H1 (cell line): ENCODE measurements around the gene WSCD2. TPM values are rescaled to one million over a fixed set of nuclear protein-coding genes. Genes with fewer than 3 reads are reported as not detected.

ENCODE experiments used
- CTCF ChIA-PET: fragments of 300-600 bp; sonication (Branson Sonifier 250); formaldehyde crosslinking; loops from one replicate; lab custom pipeline; 2021; ENCODE audit not compliant: partially characterized antibody; lab: Charles Lee
- POLR2A ChIA-PET: fragments of 300-600 bp; sonication (Branson Sonifier 250); formaldehyde crosslinking; loops from one replicate; lab custom pipeline; 2021; ENCODE audit warnings: inconsistent platforms; ENCODE audit not compliant: partially characterized antibody; lab: Charles Lee
- DNase-seq, 2 experiments: peaks; one replicate each; pipeline versions ENCODE4 v3.0.0 to v3.0.0-alpha.2; 2010 to 2022; ENCODE audit warnings: low spot score in 2 of 2, low read depth in 1 of 2, mixed read lengths in 1 of 2
- FAIRE-seq: peaks from 2 replicates; lab custom pipeline; 2011; peaks lifted over from hg19 to GRCh38; lab: Jason Lieb, UNC
- H2AFZ ChIP-seq: 2 replicates; pipeline ENCODE4 v1.8.1; 2012; ENCODE audit warnings: low read length, inconsistent platforms
- H2AK5ac ChIP-seq: 2 replicates; pipeline ENCODE4 v1.6.1; 2013; ENCODE audit warnings: low read depth, low read length
- H2BK120ac ChIP-seq: replicated peaks from 2 replicates; pipeline ENCODE3; 2013; ENCODE audit warnings: low read depth, low read length, inconsistent platforms
- H2BK12ac ChIP-seq: 2 replicates; pipeline ENCODE4 v1.6.1; 2013; ENCODE audit warnings: low read depth, low read length
- H2BK15ac ChIP-seq: 2 replicates; pipeline ENCODE4 v1.6.1; 2013; ENCODE audit warnings: low read length
- H2BK20ac ChIP-seq: 2 replicates; pipeline ENCODE4 v1.6.1; 2013; ENCODE audit warnings: low read length
- H2BK5ac ChIP-seq: 2 replicates; pipeline ENCODE4 v1.6.1; 2013; ENCODE audit warnings: low read depth, low read length
- H3K14ac ChIP-seq: 2 replicates; pipeline ENCODE4 v1.6.1; 2013; ENCODE audit warnings: inconsistent platforms; ENCODE audit not compliant: insufficient read length
- H3K18ac ChIP-seq: 2 replicates; pipeline ENCODE4 v1.6.1; 2013; ENCODE audit warnings: low read length; ENCODE audit errors: extremely low read depth
- H3K23ac ChIP-seq: 2 replicates; pipeline ENCODE4 v1.6.1; 2013; ENCODE audit warnings: inconsistent platforms; ENCODE audit not compliant: insufficient read length
- H3K23me2 ChIP-seq: 2 replicates; pipeline ENCODE4 v1.6.1; 2013; ENCODE audit warnings: low read depth, low read length
- H3K27ac ChIP-seq: 2 replicates; pipeline ENCODE4 v1.6.1; 2011; ENCODE audit warnings: low read depth, low read length, inconsistent platforms
- H3K27me3 ChIP-seq, 4 experiments: replicated peaks in 1 of 4; 1 replicate in 1 of 4; 2 replicates in 3 of 4; pipeline versions ENCODE4 v1.6.1 to v1.8.1; 2011 to 2013; ENCODE audit warnings: low read length in 3 of 4, mild to moderate bottlenecking in 3 of 4, inconsistent platforms in 2 of 4, mixed read lengths in 2 of 4, moderate library complexity in 1 of 4; ENCODE audit not compliant: control insufficient read depth in 3 of 4, insufficient read depth in 3 of 4; ENCODE audit errors: extremely low read depth in 1 of 4
- H3K36me3 ChIP-seq, 4 experiments: 2 replicates each; pipeline versions ENCODE4 v1.6.1 to v1.8.1; 2011 to 2013; ENCODE audit warnings: mild to moderate bottlenecking in 4 of 4, low read length in 3 of 4, moderate library complexity in 2 of 4, control low read depth in 1 of 4, inconsistent platforms in 1 of 4; ENCODE audit not compliant: insufficient read depth in 4 of 4, control insufficient read depth in 2 of 4
- H3K4ac ChIP-seq: replicated peaks from 2 replicates; pipeline ENCODE3; 2013; ENCODE audit warnings: low read length, low read depth, mixed read lengths, inconsistent platforms; ENCODE audit not compliant: insufficient read length
- H3K4me1 ChIP-seq, 4 experiments: replicated peaks in 1 of 4; 1 replicate in 1 of 4; 2 replicates in 3 of 4; pipeline versions ENCODE4 v1.6.1 to v1.8.1; 2011 to 2013; ENCODE audit warnings: low read length in 3 of 4, inconsistent platforms in 2 of 4, mixed read lengths in 1 of 4; ENCODE audit not compliant: insufficient read depth in 4 of 4, control insufficient read depth in 3 of 4
- H3K4me2 ChIP-seq, 2 experiments: 2 replicates each; pipeline versions ENCODE4 v1.6.1 to v1.8.1; 2011 to 2013; ENCODE audit warnings: low read depth in 2 of 2, low read length in 2 of 2, control low read depth in 1 of 2, inconsistent platforms in 1 of 2, mild to moderate bottlenecking in 1 of 2; ENCODE audit not compliant: insufficient read depth in 1 of 2
- H3K4me3 ChIP-seq, 4 experiments: fragments of 200-600, 300-600 bp in 1 of 4; sonication (generic), shearing (Covaris generic), sonication (Bioruptor Twin) in 1 of 4; 2 replicates each; pipeline versions ENCODE4 v1.5.1 to v1.8.1; 2011 to 2016; ENCODE audit warnings: low read length in 4 of 4, low read depth in 3 of 4, control low read depth in 2 of 4, inconsistent platforms in 2 of 4, mild to moderate bottlenecking in 2 of 4, mixed read lengths in 1 of 4, moderate library complexity in 1 of 4; ENCODE audit not compliant: insufficient read depth in 2 of 4; ENCODE audit errors: extremely low read depth in 1 of 4
- H3K56ac ChIP-seq: replicated peaks from 2 replicates; pipeline ENCODE3; 2013; ENCODE audit warnings: low read depth, mild to moderate bottlenecking, mixed read lengths, low read length, inconsistent platforms; ENCODE audit not compliant: insufficient read length
- H3K79me1 ChIP-seq: 2 replicates; pipeline ENCODE4 v1.6.1; 2013; ENCODE audit warnings: low read depth, low read length, control low read depth
- H3K79me2 ChIP-seq, 2 experiments: 2 replicates each; pipeline versions ENCODE4 v1.6.1 to v1.8.1; 2012 to 2013; ENCODE audit warnings: low read length in 2 of 2, mild to moderate bottlenecking in 2 of 2, inconsistent platforms in 1 of 2; ENCODE audit not compliant: insufficient read depth in 2 of 2, control insufficient read depth in 1 of 2
- H3K9ac ChIP-seq, 4 experiments: replicated peaks in 1 of 4; 1 replicate in 1 of 4; 2 replicates in 3 of 4; pipeline versions ENCODE4 v1.6.1 to v1.8.1; 2011 to 2013; ENCODE audit warnings: low read depth in 3 of 4, low read length in 3 of 4, control low read depth in 2 of 4, mild to moderate bottlenecking in 2 of 4, moderate library complexity in 2 of 4, inconsistent platforms in 1 of 4; ENCODE audit errors: extremely low read depth in 1 of 4
- H3K9me3 ChIP-seq, 2 experiments: 2 replicates each; pipeline versions ENCODE4 v1.6.1 to v1.8.1; 2012 to 2013; ENCODE audit warnings: mild to moderate bottlenecking in 2 of 2, moderate library complexity in 2 of 2, control low read depth in 1 of 2, inconsistent platforms in 1 of 2, low read depth in 1 of 2, low read length in 1 of 2, mixed read lengths in 1 of 2; ENCODE audit not compliant: insufficient read depth in 2 of 2
- H4K20me1 ChIP-seq, 2 experiments: replicated peaks in 1 of 2; 2 replicates each; pipeline versions ENCODE3 to v1.8.1; 2011 to 2013; ENCODE audit warnings: inconsistent platforms in 2 of 2, low read length in 2 of 2, mild to moderate bottlenecking in 1 of 2; ENCODE audit not compliant: insufficient read depth in 2 of 2, control insufficient read depth in 1 of 2
- H4K5ac ChIP-seq: 2 replicates; pipeline ENCODE4 v1.6.1; 2013; ENCODE audit warnings: low read length, low read depth, mixed read lengths, inconsistent platforms; ENCODE audit not compliant: insufficient read length
- H4K8ac ChIP-seq: 2 replicates; pipeline ENCODE4 v1.8.0; 2013; ENCODE audit warnings: mild to moderate bottlenecking, moderate library complexity, low read length, inconsistent platforms; ENCODE audit not compliant: insufficient read depth; ENCODE audit errors: extremely low read depth
- H4K91ac ChIP-seq: replicated peaks from 2 replicates; pipeline ENCODE3; 2013; ENCODE audit warnings: low read length, mixed read lengths, inconsistent platforms; ENCODE audit not compliant: insufficient read length
- EGR1 ChIP-seq: IDR thresholded peaks from 2 replicates; pipeline ENCODE4 v1.6.1; 2011; ENCODE audit warnings: low read depth, low read length, borderline replicate concordance
- SP1 ChIP-seq: IDR thresholded peaks from 2 replicates; pipeline ENCODE4 v1.6.1; 2011; ENCODE audit warnings: low read depth, low read length
- SP4 ChIP-seq: IDR thresholded peaks from 2 replicates; pipeline ENCODE4 v1.6.1; 2012; ENCODE audit warnings: low read length, inconsistent platforms
- YY1 ChIP-seq: IDR thresholded peaks from 2 replicates; pipeline ENCODE4 v1.6.1; 2011; ENCODE audit warnings: low read depth, mild to moderate bottlenecking, low read length
- polyA plus RNA-seq, 7 experiments: library from polyadenylated mRNA; depleted of rRNA in 3 of 7; stranded (reverse) in 5 of 7; unstranded in 2 of 7; fragments of >200 nt in 5 of 7; fragments of 200-250 nt in 2 of 7; gene quantifications; 1 replicate in 5 of 7; 2 replicates in 1 of 7; 4 replicates in 1 of 7; pipeline versions ENCODE4 v1.2.1 to v1.2.3, GENCODE V29; 2011 to 2013; ENCODE audit warnings: missing spikeins in 2 of 7, mixed read lengths in 2 of 7
- total RNA-seq: library from RNA; stranded (reverse); fragmentation: NEBNext Ultra II Directional; extraction: Animal tissue kit (Norgen Biotek cat#: 25700); gene quantifications from 2 replicates; pipeline ENCODE4 v1.2.1, GENCODE V29; 2021

The WSCD2 gene
- total and polyA plus RNA-seq, 2 of the 8 experiments (the other 6 are each of a cell fraction or from before 2014, with no cell fraction given): 1.3 to 2.2 TPM

DNA sequence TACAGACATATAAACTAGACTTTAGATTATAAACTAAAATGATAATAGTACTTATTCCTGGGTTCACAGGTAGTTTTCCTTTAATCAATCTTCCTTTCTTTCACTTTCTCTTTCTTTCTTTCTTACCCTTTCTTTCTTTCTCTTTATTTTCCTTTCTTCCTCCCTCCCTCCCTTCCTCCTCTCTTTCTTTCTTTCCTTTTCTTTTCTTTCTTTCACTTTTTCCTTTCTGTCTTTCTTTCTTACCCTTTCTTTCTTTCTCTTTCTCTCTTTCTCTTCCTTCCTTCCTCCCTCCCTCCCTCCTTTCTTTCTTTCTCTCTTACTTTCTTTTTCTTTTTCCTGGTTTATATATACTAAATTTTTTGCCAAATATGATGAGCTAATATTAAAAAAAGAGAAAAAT lies 148.5 kb downstream of the WSCD2 start:
- Histone ChIP-seq H3K9ac (no peak overlapping the region), H2BK120ac (no peak overlapping the region), H4K8ac (no peak overlapping the region), H3K4me2 (no peak overlapping the region), H3K79me1 (no peaks in the 10 kb centered on the region), H3K9me3 (no peaks in the 10 kb centered on the region; a peak in 1 of 4 replicates), H4K5ac (no peak overlapping the region), H3K14ac (no peak overlapping the region), H3K18ac (no peak overlapping the region), H3K79me2 (no peaks in the 10 kb centered on the region), H3K4me3 (no peak overlapping the region), H2BK5ac (no peak overlapping the region), H3K4me1 (peaks cover 0 to 3% (median under 1%) of the 10 kb centered on the region in 4 experiments; a peak in 3 of 7 replicates), H3K4ac (no peak overlapping the region), H3K27me3 (no peaks in the 10 kb centered on the region), H2BK20ac (no peak overlapping the region), H2AFZ (no peak overlapping the region), H3K56ac (no peak overlapping the region), H2AK5ac (no peak overlapping the region), H2BK15ac (no peak overlapping the region), H4K91ac (no peak overlapping the region), H3K23ac (no peak overlapping the region)
- FAIRE-seq: no peak
- ChIA-PET CTCF (interaction anchor here (0.7 kb wide), 1 partner anchor 1143 kb away, joined by 3 read pairs; no protein-coding TSS in a partner anchor), POLR2A (no interaction called here)
- DNase-seq: no peak
- no peak for TF ChIP-seq YY1
- no peak for TF ChIP-seq SP4
- no peak for TF ChIP-seq EGR1
- no peak for TF ChIP-seq SP1
- TF ChIP-seq, all 59 proteins: peak for 0
- H4K20me1 ChIP-seq: no peaks in the 10 kb centered on the region
- no peak overlapping the region for H3K27ac ChIP-seq
- no peaks in the 10 kb centered on the region for H3K23me2 ChIP-seq
- H2BK12ac ChIP-seq: no peak overlapping the region
- no peaks in the 10 kb centered on the region for H3K36me3 ChIP-seq
